ENCODE data around the gene ZFAND2B. TPM values are rescaled to one million over a fixed set of nuclear protein-coding genes. Genes with fewer than 3 reads are reported as not detected.

The ZFAND2B gene
- total RNA-seq, 1 experiment from 2014 or later, result 47.5 TPM

GRCh38 chr2:219220652-219221402 is 14.2 kb downstream of the ZFAND2B start:
- H3K4me1 ChIP-seq (ENCODE audit: insufficient read depth, low read length), result peaks cover 19% of the 10 kb centered on the region
- H3K79me2 ChIP-seq (ENCODE audit: low read length), result peaks cover 8% of the 10 kb centered on the region; the same call in 1 of the 2 replicates
- BruUV-seq (replicated peaks), result no TSS peak
- TF ChIP-seq CTCF (conservative IDR thresholded peaks at IDR 0.05; ENCODE audit: low read depth, low read length) (no peak), EZH2 (IDR thresholded peaks at IDR 0.05; ENCODE audit: low read length, unreplicated experiment) (no peak), EZH2phosphoT487 (IDR thresholded peaks at IDR 0.05; ENCODE audit: borderline replicate concordance, low read length) (no peak)
- H3K4me3 ChIP-seq (ENCODE audit: low read length), result no peak overlapping the region
- H3K9me2 ChIP-seq (replicated peaks; ENCODE audit: low read length), result no peaks in the 10 kb centered on the region
- no peaks in the 10 kb centered on the region for H3K9me3 ChIP-seq (ENCODE audit: low read length)
- H4K20me1 ChIP-seq (ENCODE audit: low read length), result no peaks in the 10 kb centered on the region
- no peak overlapping the region for H3K27ac ChIP-seq (ENCODE audit: low read length)
- ATAC-seq, result no peak
- DNase-seq, result no peak
- peaks cover 15% of the 10 kb centered on the region for H3K36me3 ChIP-seq (ENCODE audit: low read depth, low read length)
- ChIA-PET CTCF (no interaction called here), POLR2A (ENCODE audit: unreplicated experiment) (no interaction called here)
- H3K9ac ChIP-seq (ENCODE audit: low read length), result no peak overlapping the region
- intact Hi-C loops (cut with micrococcal nuclease), result no loop called here
- H3F3A ChIP-seq (ENCODE audit: low read length, unreplicated experiment), result peaks cover 3% of the 10 kb centered on the region
- H2AFZ ChIP-seq (ENCODE audit: low read length), result no peak overlapping the region
- no peak overlapping the region for H3K4me2 ChIP-seq (ENCODE audit: low read length)
- H3K27me3 ChIP-seq (ENCODE audit: low read length), result no peaks in the 10 kb centered on the region

GRCh38 chr2:219221957-219222518 is 15.5 kb downstream of the ZFAND2B start:
- CTCF ChIA-PET, result no interaction called here
- Histone ChIP-seq H3K9ac (ENCODE audit: low read length) (no peak overlapping the region), H3K36me3 (ENCODE audit: low read depth, low read length) (peaks cover 15% of the 10 kb centered on the region), H3K79me2 (ENCODE audit: low read length) (peaks cover 4% of the 10 kb centered on the region), H3K9me2 (replicated peaks; ENCODE audit: low read length) (no peaks in the 10 kb centered on the region), H3K4me2 (ENCODE audit: low read length) (no peak overlapping the region), H3K27me3 (ENCODE audit: low read length) (no peaks in the 10 kb centered on the region), H3K4me1 (ENCODE audit: insufficient read depth, low read length) (peaks cover 19% of the 10 kb centered on the region), H3F3A (ENCODE audit: low read length, unreplicated experiment) (peaks cover 3% of the 10 kb centered on the region), H3K4me3 (ENCODE audit: low read length) (no peak overlapping the region), H2AFZ (ENCODE audit: low read length) (no peak overlapping the region), H4K20me1 (ENCODE audit: low read length) (no peaks in the 10 kb centered on the region), H3K27ac (ENCODE audit: low read length) (no peak overlapping the region), H3K9me3 (ENCODE audit: low read length) (no peaks in the 10 kb centered on the region)
- no TSS peak for BruUV-seq (replicated peaks)
- no peak for TF ChIP-seq EZH2 (IDR thresholded peaks at IDR 0.05; ENCODE audit: low read length, unreplicated experiment)
- TF ChIP-seq CTCF (conservative IDR thresholded peaks at IDR 0.05; ENCODE audit: low read depth, low read length), result no peak
- no peak for TF ChIP-seq EZH2phosphoT487 (IDR thresholded peaks at IDR 0.05; ENCODE audit: borderline replicate concordance, low read length)
- ATAC-seq, result no peak
- DNase-seq, result no peak
- intact Hi-C loops (cut with micrococcal nuclease), result no loop called here
- POLR2A ChIA-PET (ENCODE audit: unreplicated experiment), result interaction anchor here (0.5 kb wide), 1 partner anchor 66 kb away, joined by 6 read pairs; no protein-coding TSS in a partner anchor
